ENCODE data around the gene SAA4.
"Not testable (repeated sequence)": the region's sequence is repeated elsewhere in the genome, so short reads cannot be mapped to it uniquely, and the experiment has no call there.

Gene SAA4

DNA sequence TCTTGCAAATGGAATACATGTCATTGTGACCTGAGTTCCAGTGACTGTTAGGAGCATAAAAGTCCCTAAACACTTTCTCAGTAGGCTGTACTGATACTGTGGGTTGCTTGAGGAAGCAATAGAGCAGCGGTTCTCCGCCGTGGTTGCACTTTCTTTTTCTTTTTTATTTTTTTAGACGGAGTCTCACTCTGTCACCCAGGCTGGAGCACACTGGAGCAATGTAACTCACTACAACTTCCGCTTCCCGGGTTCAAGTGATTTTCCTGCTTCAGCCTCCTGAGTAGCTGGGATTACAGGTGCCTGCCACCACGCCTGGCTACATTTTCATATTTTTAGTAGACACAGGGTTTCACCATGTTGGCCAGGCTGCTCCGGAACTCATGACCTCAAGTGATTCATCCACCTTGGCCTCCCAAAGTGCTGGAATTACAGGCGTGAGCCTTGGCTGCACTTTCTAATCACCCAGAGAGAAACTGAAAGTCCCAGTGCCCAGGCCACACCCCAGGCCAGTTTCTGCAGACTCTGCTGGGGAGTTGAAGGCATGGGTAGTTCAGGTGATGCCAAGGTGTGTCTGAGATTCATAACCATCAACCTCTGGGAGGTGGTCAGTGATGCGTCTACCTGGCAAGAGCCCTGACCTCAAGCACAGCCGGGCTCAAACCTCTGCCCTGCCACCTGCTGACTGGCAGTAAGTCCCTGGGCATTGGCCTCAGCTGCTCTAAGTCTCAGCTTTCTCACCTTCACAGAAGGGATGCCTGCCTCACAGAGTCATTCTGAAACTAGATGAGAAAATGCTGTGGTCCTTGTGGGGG is 10.0 kb upstream of the SAA4 start:
- DNase-seq (ENCODE audit: low read depth in 2 of 2) = peak in 1 of 2 donors; percentile 16

DNA sequence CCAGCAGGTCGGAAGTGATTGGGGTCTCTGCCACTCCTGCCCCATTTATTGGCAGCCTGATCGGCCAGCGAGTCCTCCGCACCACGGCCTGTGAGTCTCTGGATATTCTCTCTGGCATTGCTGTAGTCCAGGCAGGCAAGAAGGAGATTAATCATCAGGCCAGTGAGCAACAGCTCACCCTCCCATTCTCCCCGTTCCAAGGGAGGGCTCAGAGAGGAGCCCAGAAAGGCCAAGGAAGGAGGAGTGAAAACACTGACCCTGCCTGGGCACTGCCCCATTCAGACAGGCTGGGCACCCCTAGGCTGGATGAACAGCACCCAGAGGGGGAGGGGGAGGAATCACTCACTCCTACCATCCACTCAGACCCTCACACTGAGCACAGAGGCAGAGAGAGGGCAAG is 8.8 kb upstream of the SAA4 start:
- DNase-seq (ENCODE audit: low read depth in 2 of 2) = no peak

DNA sequence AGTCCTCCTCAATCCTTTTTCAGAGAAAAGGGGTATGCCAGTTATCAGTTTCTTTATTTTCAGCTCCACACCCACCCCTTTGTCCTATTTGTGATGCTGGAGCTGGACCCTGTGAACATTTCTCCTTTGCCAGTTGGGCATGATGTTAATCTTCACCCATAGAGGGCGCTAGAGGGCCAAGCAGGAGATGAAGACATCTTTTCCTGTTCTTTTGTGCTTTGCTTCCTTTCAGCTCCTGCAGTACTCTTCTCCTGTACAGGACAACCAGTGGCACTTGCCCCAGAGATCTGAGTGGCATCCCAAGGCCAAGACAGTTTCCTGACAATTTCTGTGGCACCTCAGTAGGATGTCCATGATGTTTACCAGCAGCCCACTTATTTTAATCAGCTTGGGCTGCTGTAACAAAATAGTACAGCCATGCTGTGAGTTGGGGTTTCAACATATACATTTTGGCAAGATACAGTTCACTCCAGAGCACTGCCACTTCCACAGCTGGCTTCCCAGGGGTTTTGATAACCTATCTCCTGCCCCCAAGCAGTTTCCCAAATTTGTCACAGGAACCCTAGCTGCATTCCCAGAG is 7.3 kb upstream of the SAA4 start:
- peak; percentile 38 to 49 for DNase-seq (ENCODE audit: low read depth in 2 of 2)

- no peak for DNase-seq (ENCODE audit: low read depth in 2 of 2)
Measured at GRCh38 chr11:18239655-18240054, 3.1 kb upstream of the SAA4 start.

DNA sequence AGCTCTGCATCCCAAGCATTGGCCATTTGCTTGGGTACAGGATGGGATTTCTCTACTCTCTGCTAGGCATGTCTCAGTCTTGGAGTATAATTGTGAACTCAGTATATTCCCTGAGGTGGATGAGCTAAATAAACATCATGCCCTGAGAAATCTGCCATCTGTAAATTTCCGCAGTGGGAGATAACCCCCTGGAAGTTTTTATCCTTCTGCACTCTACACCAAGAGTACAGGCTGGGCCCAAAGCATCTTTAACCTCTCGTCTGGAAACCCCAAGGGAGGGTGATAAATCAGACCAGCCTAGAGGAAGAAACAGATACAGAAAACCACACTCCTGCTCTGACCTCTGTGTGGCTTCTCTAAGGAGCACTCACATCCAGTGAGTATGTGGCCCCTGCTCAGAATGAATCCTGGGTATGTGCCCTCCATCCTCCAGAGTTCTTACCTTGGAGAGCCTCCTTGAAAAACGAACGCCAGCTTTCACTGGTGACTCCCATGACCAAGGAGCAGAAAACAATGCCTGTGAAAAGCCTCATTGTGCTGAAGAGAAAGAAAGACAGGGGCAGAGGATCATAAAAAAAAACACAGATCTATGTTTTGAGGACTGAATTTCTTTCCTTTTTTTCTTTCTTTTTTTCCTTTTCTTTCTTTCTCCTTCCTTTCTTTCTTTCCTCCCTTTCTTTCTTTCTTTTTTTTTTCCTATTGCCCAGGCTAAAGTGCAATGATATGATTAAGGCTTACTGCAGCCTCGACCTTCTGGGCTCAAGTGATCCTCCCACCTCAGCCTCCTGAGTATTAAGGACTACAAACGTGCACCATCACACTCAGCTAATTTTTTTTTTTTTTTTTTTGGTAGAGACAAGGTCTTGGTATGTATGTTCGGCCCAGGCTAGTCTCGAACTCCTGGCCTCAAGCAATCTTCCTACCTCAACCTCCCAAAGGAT is 938 bp downstream of the SAA4 start:
- no peak for DNase-seq (ENCODE audit: low read depth in 2 of 2)

DNA sequence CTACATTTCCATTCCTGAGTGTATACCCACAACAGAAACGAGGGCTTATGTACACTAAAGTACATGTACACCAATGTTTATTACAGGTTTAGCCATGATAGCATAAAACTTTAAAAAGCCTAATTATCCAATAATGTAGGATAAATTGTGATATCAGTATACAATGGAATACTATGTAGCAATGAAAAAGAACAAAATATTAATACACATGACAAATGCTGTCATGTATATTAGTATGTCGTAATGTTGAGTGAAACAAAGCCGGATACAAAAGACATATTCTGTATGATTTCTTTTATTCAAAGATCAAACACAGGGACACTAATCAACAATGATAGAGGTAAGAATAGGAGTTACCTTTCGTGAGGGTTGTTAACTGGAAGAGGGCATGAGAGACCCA is 2.7 kb downstream of the SAA4 start:
- DNase-seq (ENCODE audit: low read depth in 2 of 2) = no peak

- DNase-seq (ENCODE audit: low read depth in 2 of 2) = no peak
Measured at GRCh38 chr11:18230859-18231258, 5.7 kb downstream of the SAA4 start.

DNA sequence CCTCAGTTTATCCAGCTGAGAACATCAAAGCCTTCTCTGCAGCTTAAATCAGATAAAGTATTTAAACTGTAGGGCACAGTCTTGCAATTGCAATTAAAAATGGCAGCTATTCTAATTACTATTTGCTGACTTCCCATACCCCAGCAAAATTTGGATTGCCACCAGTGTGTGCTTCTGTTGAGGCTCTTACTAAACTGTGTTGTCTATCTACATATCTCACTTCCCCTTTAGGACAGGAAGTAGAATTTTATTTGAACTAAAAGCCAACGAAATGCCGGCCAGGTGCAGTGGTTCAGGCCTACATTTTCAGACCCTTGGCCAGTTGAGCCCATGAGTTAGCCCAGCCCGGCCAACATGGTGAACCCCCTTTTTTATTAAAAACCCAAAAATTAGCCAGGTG is 7.1 kb downstream of the SAA4 start:
- DNase-seq (ENCODE audit: low read depth in 2 of 2) = no peak

DNA sequence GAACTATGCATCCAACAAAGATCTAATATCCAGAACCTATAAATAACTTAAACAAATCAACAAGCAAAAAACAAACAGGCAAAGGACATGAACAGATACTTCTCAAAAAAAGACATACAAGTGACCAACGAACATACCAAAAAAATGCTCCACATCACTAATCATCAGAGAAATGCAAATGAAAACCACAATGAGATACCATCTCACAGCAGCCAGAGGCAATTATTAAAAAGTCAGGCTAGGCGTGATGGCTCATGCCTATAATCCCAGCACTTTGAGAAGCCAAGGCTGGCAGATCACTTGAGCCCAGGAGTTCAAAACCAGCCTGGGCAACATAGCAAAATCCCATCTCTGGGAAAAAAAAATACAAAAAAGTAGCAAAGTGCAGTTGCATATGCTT is 10.7 kb downstream of the SAA4 start:
- DNase-seq (ENCODE audit: low read depth in 2 of 2) = no peak

DNA sequence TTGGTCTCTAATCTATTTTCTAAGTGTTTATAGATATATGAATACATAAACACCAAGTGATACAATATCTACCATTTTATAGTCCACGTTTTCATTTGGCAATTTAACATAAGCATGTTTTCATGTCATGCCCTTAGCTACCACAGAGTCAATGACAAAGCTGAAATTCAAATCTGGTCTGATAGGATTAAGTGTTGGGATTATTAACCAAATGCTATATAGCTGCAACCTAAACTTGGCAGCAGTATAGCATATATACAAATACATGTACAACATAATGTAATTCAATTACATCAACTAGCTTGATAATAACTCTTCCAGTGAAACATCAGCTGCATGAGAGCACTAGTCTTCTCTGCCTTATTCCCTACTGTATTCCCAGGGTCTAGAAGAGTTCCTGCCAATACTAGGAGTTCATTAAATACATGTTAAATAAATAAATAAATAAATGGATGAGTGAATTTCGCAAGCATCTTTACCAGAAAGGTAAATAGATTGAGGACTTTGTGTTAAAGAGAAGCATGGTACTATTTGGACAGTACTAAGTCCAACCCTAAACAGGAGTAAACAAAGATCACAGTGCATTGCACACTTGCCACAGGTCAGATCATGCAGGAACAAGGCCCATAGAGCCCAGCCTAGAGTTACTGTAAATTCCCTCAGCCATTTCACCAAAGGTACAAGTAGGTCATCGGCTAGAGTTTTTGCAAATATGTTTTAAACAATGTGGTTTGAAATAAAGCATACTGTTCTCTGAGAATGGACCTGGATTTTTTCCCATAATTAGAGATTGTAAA is 12.8 kb downstream of the SAA4 start:
- DNase-seq (ENCODE audit: low read depth in 2 of 2) = no peak

DNA sequence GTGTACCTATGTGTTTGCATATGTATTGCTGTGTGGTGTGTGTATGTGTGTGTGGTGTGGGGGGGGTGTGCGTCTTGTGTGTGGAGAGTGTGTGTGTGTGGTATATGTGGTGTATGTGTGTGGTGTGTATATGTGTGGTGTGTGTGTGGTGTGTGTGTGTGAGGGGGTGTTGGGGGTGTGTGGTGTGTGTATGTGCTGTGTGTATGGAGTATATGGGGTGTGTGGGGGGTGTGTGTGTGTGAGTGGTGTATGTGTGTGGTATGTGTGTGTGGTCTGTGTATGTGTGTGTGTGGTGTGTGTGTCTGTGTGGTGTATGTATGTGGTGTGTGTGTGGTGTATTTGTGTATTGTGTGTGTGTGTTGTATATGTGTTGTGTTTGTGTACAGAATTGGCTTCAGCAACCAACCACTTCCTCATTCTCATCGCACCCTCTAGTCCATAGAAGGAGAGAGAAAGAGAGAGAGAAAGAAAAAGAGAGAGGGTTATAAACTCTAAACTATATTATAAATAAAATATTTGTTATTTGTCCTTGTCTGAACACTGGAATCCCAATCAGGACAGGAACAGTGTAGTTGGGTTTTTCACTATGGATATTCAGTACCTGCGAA is 13.7 kb downstream of the SAA4 start:
- no peak for DNase-seq (ENCODE audit: low read depth in 2 of 2)

DNA sequence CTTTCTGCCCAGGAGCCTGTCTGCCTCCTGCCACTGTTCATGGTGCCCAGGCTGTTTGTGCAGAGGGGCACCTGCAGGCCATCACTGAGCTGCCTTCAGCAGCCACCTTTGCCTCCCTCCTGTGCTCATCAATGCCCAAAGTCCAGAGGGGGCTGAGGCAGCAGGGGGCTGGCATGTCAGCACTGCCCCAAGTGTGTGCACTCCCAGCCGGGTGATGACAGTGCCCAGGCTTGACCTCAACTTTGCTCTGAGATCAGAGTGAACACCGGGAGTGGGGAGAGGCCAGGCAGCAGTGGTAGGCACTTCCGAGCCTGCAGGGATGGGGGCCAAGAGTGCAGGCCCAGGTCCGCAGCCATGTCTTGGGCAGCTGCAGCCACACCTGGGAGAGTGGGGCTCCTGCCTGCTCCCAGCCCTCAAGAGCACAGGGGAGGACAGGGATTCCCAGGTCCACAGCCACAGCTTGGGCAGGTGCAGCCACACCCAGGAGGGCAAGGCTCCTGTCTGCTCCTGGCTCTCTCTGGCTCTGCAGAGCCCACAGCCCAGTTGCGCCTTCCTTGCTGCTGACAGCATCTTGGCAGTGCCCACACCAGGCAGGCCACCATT is 15.2 kb downstream of the SAA4 start:
- DNase-seq (ENCODE audit: low read depth in 2 of 2) = no peak

DNA sequence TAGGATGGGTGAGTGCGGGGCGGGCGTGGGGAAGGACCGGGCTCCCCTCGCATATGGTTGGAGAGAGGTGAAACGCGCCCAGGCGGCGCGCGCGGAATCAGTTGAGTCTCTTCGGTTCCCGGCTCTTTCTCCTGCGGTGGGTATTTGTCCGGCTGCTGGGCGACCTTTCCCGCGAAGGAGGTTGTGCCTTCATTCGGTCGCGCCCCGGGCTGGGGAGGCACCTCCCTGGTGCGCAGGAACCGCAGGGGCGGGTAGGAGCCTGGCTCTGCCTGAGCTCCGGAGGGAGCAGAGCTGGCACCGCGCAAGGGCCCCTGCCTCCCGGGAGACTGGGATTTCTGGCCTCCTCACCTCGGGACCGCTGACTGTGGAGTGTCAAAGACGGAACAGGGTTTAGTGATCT is 27.5 kb downstream of the SAA4 start:
- DNase-seq (ENCODE audit: low read depth in 2 of 2) = no peak

GRCh38 chr11:18204771-18205170 is 31.8 kb downstream of the SAA4 start:
- no peak for DNase-seq (ENCODE audit: low read depth in 2 of 2)

DNA sequence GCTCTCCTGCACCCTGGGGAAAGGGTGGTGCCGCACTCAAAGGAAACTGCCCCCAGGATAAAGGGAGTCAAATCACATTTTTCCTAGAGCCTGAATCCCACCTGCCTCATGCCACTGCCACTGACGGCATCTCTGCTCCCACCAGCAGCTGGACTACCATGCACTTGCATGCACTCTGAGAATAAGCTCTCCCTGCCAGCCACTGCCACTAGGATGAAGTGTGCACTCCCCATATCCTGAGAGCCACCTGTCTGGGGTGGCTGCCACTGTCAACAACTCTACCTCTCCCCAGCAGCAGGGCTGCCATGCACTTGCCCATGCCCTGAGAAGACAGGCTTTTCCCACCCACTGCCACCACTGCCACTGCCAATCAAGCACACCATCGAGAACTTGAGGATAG is 32.4 kb downstream of the SAA4 start:
- no peak for DNase-seq (ENCODE audit: low read depth in 2 of 2)

- DNase-seq (ENCODE audit: low read depth in 2 of 2) = no peak
Measured at GRCh38 chr11:18203723-18204122, 32.9 kb downstream of the SAA4 start.

DNA sequence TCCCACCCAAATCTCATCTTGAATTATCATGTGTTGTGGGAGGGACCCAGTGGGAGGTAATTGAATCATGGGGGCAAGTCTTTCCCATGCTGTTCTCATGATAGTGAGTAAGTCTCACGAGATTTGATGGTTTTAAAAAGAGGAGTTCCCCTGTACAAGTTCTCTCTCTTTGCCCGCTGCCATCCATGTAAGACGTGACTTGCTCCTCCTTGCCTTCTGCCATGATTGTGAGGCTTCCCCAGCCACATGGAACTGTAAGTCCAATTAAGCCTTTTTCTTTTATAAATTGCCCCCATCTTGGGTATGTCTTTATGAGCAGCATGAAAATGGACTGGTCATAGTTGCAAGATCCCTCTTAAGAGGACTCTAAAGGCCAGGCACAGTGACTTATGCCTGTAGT is 38.9 kb downstream of the SAA4 start:
- not testable (repeated sequence) for DNase-seq (ENCODE audit: low read depth in 2 of 2)

GRCh38 chr11:18196532-18196931 is 40.1 kb downstream of the SAA4 start:
- no peak for DNase-seq (ENCODE audit: low read depth in 2 of 2)

DNA sequence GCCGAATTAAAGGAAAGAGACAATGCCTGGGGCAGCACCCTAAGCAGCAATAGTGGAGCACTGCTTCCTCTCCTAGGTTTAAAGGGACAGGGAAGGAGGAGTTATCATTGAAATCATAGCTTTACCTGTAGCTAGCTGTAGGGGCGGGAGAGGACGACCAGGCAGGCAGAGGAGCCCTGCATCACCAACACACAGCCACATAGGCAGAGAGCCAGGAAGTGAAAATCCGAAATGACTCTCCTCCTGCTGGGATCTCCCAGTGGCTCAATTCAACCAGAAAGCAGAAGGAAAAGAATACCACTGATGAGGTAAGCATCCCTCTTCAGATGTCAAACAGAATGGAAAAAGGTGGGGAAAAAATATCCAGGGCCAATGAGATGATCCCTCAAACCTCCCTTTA is 43.6 kb downstream of the SAA4 start:
- no peak for DNase-seq (ENCODE audit: low read depth in 2 of 2)

- no peak for DNase-seq (ENCODE audit: low read depth in 2 of 2)
Measured at GRCh38 chr11:18191376-18191775, 45.2 kb downstream of the SAA4 start.
